ENCODE measurements around the gene ITGBL1. TPM values are rescaled to one million over a fixed set of nuclear protein-coding genes. Genes with fewer than 3 reads are reported as not detected.
A peak's percentile ranks its signal among the peaks of the same experiment; 100 is the strongest.

ITGBL1 gene
- total RNA-seq, 1 experiment from 2014 or later = 37.1 TPM

DNA sequence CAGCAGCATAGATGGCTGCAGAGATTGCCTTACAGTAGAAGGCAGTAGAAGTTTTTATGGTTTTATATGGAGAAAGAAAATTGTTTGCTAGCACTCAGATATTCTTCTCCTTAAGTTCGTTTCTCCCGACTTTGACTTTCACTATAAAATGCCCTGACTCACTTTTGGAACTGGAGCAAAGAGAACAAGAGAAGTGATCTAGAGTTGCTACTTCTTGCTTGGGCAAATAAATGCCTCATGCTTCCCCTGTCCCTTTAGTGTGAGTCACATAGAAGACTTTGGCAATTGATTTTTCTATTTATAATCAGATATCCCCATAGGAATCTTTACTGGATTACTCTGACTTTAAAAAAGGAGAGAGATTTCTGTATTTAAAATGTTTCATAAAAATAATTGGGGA lies 46.9 kb downstream of the ITGBL1 start:
- DNase-seq = peak; percentile 89
- POLR2A ChIA-PET (ENCODE audit: unreplicated experiment) = no interaction called here

DNA sequence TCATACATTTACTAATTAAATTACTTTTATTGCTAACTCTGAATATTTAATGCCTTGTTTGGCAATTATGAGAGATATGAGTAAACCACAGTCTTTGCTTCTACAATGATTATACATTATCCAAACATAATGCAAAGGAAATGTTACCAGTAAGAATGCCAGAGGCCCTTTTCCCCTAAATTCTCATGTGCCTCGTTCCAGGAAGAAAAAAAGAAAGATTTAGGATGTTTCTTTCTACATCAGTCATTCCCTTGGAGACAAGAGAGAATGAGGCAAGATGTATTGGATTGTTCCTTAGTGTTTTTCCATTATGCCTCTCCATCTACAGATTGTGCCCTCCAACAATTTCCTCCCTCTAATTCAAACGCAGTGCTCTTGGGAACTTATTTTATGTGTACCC lies 50.1 kb downstream of the ITGBL1 start:
- BruUV-seq (replicated peaks) = no TSS peak
- Histone ChIP-seq H3K9me3 (ENCODE audit: low read length) (no peaks in the 10 kb centered on the region), H3K79me2 (ENCODE audit: low read length) (peaks cover 79% of the 10 kb centered on the region), H3K9me2 (replicated peaks; ENCODE audit: low read length) (no peaks in the 10 kb centered on the region), H3K4me1 (ENCODE audit: insufficient read depth, low read length) (peaks cover 55% of the 10 kb centered on the region), H4K20me1 (ENCODE audit: low read length) (no peaks in the 10 kb centered on the region), H3K9ac (ENCODE audit: low read length) (no peak overlapping the region), H3K27me3 (ENCODE audit: low read length) (no peaks in the 10 kb centered on the region), H3K4me2 (ENCODE audit: low read length) (0 out of 2 replicates have a peak overlapping the region, but pooled peaks have one; percentile 9), H3K36me3 (ENCODE audit: low read depth, low read length) (no peaks in the 10 kb centered on the region), H3K4me3 (ENCODE audit: low read length) (no peak overlapping the region), H3K27ac (ENCODE audit: low read length) (no peak overlapping the region; the same call in 1 of the 2 replicates), H3F3A (ENCODE audit: low read length, unreplicated experiment) (no peaks in the 10 kb centered on the region), H2AFZ (ENCODE audit: low read length) (no peak overlapping the region)
- ATAC-seq (no peak), DNase-seq (no peak)
- POLR2A ChIA-PET (ENCODE audit: unreplicated experiment) = no interaction called here
- CTCF ChIA-PET = no interaction called here
- intact Hi-C loops (cut with micrococcal nuclease) = no loop called here
- no peak for TF ChIP-seq EZH2 (IDR thresholded peaks at IDR 0.05; ENCODE audit: low read length, unreplicated experiment)
- TF ChIP-seq, protein P1, sequence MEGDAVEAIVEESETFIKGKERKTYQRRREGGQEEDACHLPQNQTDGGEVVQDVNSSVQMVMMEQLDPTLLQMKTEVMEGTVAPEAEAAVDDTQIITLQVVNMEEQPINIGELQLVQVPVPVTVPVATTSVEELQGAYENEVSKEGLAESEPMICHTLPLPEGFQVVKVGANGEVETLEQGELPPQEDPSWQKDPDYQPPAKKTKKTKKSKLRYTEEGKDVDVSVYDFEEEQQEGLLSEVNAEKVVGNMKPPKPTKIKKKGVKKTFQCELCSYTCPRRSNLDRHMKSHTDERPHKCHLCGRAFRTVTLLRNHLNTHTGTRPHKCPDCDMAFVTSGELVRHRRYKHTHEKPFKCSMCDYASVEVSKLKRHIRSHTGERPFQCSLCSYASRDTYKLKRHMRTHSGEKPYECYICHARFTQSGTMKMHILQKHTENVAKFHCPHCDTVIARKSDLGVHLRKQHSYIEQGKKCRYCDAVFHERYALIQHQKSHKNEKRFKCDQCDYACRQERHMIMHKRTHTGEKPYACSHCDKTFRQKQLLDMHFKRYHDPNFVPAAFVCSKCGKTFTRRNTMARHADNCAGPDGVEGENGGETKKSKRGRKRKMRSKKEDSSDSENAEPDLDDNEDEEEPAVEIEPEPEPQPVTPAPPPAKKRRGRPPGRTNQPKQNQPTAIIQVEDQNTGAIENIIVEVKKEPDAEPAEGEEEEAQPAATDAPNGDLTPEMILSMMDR (conservative IDR thresholded peaks at IDR 0.05; ENCODE audit: low read depth, low read length) = no peak
- TF ChIP-seq EZH2phosphoT487 (IDR thresholded peaks at IDR 0.05; ENCODE audit: borderline replicate concordance, low read length) = no peak

More for the DNA sequence above, 46.9 kb downstream of the ITGBL1 start:
- Histone ChIP-seq H3K4me1 (ENCODE audit: insufficient read depth, low read length) (peaks cover 52% of the 10 kb centered on the region), H3K4me2 (ENCODE audit: low read length) (peak overlapping the region; percentile 88), H2AFZ (ENCODE audit: low read length) (peak overlapping the region; percentile 3; the same call in 1 of the 2 replicates), H3K9ac (ENCODE audit: low read length) (peak overlapping the region; percentile 56), H4K20me1 (ENCODE audit: low read length) (no peaks in the 10 kb centered on the region), H3K27ac (ENCODE audit: low read length) (peak overlapping the region; percentile 92), H3K27me3 (ENCODE audit: low read length) (no peaks in the 10 kb centered on the region), H3K4me3 (ENCODE audit: low read length) (peak overlapping the region; percentile 66), H3K9me2 (replicated peaks; ENCODE audit: low read length) (no peaks in the 10 kb centered on the region), H3F3A (ENCODE audit: low read length, unreplicated experiment) (no peaks in the 10 kb centered on the region), H3K36me3 (ENCODE audit: low read depth, low read length) (no peaks in the 10 kb centered on the region), H3K79me2 (ENCODE audit: low read length) (peaks cover 90% of the 10 kb centered on the region), H3K9me3 (ENCODE audit: low read length) (no peaks in the 10 kb centered on the region)
- TF ChIP-seq, protein P1 (conservative IDR thresholded peaks at IDR 0.05; ENCODE audit: low read depth, low read length) = no peak
- TF ChIP-seq EZH2phosphoT487 (IDR thresholded peaks at IDR 0.05; ENCODE audit: borderline replicate concordance, low read length) (no peak), EZH2 (IDR thresholded peaks at IDR 0.05; ENCODE audit: low read length, unreplicated experiment) (no peak)
- CTCF ChIA-PET = no interaction called here
- intact Hi-C loops (cut with micrococcal nuclease) = loop anchor here (1.0 kb wide), 1 partner anchor 43 kb away; no protein-coding TSS in a partner anchor
- BruUV-seq (replicated peaks) = no TSS peak
- peak; percentile 93 for ATAC-seq

DNA sequence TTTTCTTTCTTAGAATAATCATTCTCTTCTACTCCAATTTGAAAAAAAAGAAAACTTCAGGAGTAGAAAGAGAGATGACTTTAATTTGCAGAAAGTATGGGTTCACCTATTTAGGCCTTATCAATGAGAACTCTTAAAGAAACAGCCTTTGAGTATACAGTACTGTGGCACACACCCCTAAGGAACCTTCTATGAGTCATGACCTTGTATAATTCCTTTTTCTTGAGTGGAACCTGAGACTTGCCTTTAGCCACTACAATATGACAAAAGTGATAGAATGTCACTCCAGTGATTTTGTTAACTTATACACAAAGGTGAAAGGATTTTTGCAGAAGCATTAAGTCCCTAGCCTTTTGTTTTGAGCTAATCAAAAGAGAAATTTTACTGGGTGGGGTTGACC lies 58.7 kb downstream of the ITGBL1 start:
- ATAC-seq (peak; percentile 56), DNase-seq (peak; percentile 37)
- Histone ChIP-seq H3K9ac (ENCODE audit: low read length) (no peak overlapping the region), H3K4me1 (ENCODE audit: insufficient read depth, low read length) (peaks cover 55% of the 10 kb centered on the region), H3K36me3 (ENCODE audit: low read depth, low read length) (peaks cover 3% of the 10 kb centered on the region; the same call in 1 of the 2 replicates), H3K9me2 (replicated peaks; ENCODE audit: low read length) (no peaks in the 10 kb centered on the region), H3F3A (ENCODE audit: low read length, unreplicated experiment) (no peaks in the 10 kb centered on the region), H2AFZ (ENCODE audit: low read length) (no peak overlapping the region), H3K4me3 (ENCODE audit: low read length) (no peak overlapping the region), H3K27ac (ENCODE audit: low read length) (peak overlapping the region; percentile 12; the same call in 1 of the 2 replicates), H3K4me2 (ENCODE audit: low read length) (peak overlapping the region; percentile 8), H4K20me1 (ENCODE audit: low read length) (no peaks in the 10 kb centered on the region), H3K9me3 (ENCODE audit: low read length) (no peaks in the 10 kb centered on the region), H3K79me2 (ENCODE audit: low read length) (peaks cover 76% of the 10 kb centered on the region), H3K27me3 (ENCODE audit: low read length) (no peaks in the 10 kb centered on the region)
- intact Hi-C loops (cut with micrococcal nuclease) = loop anchor here (5.0 kb wide), 4 partner anchors 59 to 131 kb away; partner anchors contain the start of genes ITGBL1 and NALCN
- TF ChIP-seq EZH2 (IDR thresholded peaks at IDR 0.05; ENCODE audit: low read length, unreplicated experiment) (no peak), EZH2phosphoT487 (IDR thresholded peaks at IDR 0.05; ENCODE audit: borderline replicate concordance, low read length) (no peak)
- TF ChIP-seq, protein P1 (conservative IDR thresholded peaks at IDR 0.05; ENCODE audit: low read depth, low read length) = no peak
- POLR2A ChIA-PET (ENCODE audit: unreplicated experiment) = no interaction called here
- no TSS peak for BruUV-seq (replicated peaks)
- CTCF ChIA-PET = interaction anchor here (0.7 kb wide), 1 partner anchor 1081 kb away, joined by 3 read pairs; no protein-coding TSS in a partner anchor
